LNCaP clone FGC (cell line): ENCODE measurements around the gene VPS26A.

Source experiments
- DNase-seq: peaks from one replicate; pipeline ENCODE4 v3.0.0-alpha.2; 2011; ENCODE audit warnings: low read depth
- H3K4me3 ChIP-seq: 2 replicates; pipeline ENCODE4 v1.5.1; 2011; ENCODE audit warnings: mild to moderate bottlenecking, low read depth, low read length, control low read depth
- CTCF ChIP-seq: IDR thresholded peaks from 2 replicates; pipeline ENCODE4 v1.5.1; 2012; ENCODE audit warnings: mild to moderate bottlenecking; ENCODE audit not compliant: control insufficient read depth, insufficient read depth; ENCODE audit errors: extremely low read depth

The VPS26A gene

GRCh38 chr10:69145329-69145728 lies 21.4 kb downstream of the VPS26A start:
- TF ChIP-seq CTCF: no peak
- H3K4me3 ChIP-seq: no peak overlapping the region
- DNase-seq: no peak

DNA sequence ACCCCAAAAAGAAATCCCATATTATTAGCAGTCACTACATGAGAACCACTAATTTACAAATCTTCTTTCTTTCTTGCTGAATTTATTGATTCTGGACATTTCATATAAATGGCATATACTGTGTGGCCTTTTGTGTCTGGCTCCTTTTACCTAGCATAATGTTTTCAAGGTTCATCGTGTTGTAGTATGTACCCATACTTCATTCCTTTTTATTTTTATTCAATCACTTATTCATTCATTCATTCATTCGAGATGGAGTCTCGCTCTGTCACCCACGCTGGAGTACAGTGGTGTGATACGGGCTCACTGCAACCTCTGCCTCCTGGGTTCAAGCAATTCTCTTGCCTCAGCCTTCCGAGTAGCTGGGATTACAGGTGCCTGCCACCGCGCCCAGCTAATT lies 21.9 kb downstream of the VPS26A start:
- DNase-seq: no peak
- TF ChIP-seq CTCF: no peak
- H3K4me3 ChIP-seq: no peak overlapping the region

DNA sequence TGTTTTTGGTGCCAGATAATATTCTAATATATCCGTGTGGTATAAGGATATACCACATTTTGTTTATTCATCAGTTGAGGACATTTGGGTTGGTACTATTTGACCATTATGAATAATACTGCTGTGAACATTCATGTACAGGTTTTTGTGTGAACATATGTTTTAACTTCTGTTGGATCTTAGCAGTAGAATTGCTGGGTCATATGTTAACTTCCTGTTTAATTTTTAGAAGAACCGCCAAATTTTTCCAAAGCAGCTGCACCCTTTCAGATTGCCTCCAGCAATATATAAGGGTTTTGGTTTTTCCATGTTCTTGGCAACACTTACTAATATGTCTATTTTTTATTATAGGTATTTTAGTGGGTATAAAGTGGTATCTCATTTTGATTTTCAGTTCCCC lies 22.8 kb downstream of the VPS26A start:
- TF ChIP-seq CTCF: no peak
- DNase-seq: no peak

DNA sequence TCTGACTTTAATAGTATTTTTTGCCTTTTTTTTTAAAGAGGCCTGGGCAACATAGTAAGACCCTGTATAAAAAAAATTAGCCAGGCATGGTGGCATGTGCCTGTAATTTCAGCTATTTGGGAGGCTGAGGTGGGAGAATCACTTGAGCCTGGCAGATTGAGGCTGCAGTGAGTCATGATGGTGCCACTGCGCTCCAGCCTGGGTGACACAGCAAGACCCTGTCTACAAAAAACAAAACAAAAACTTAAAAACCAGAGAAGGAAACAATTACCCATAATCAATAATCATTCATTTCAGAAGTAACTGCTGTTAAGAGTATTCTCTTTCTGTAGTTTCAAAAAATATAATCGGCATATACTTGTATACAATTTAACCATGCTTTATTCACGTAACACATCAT lies 28.0 kb downstream of the VPS26A start:
- no peak overlapping the region for H3K4me3 ChIP-seq
- no peak for DNase-seq
- no peak for TF ChIP-seq CTCF

More for the DNA sequence above, 22.8 kb downstream of the VPS26A start:
- H3K4me3 ChIP-seq: no peak overlapping the region

GRCh38 chr10:69153227-69153626 lies 29.2 kb downstream of the VPS26A start:
- no peak for TF ChIP-seq CTCF
- no peak for DNase-seq
- H3K4me3 ChIP-seq: no peak overlapping the region

DNA sequence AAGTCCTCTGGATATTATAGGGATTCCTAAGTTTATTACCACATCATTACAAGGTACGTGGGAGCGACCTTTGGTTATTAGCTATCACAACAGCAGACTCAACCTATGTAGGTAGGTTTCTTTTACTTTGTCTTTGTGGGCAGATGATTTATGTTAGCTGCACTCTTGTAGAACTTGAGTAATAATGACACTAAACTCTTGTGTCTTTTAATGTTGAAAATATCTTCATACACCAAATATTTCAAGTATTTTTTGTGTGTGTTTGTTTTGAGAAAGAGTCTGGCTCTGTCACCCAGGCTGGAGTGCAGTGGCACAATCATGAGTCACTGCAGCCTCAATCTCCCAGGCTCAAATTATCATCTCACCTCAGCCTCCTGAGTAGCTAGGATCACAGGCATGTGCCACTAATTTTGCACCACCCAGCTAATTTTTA lies 36.8 kb downstream of the VPS26A start:
- DNase-seq: no peak
- TF ChIP-seq CTCF: no peak

DNA sequence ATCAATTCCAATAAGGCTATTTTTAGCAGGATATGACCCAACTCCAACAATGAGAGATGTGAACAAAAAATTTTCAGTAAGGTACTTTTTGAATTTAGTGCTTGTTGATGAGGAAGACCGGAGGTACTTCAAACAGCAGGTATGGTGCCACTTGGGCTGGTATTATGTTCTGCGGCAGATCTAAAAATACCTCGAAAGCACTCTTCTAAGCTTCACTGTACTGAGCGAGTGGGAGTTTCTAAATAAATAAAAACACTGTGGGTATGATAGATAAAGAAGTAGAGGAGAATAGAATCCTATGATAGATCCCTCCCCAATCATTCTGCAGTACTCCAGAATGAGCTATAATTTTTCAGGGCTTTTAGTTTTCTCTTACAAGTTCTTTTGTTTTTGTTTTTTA lies 44.5 kb downstream of the VPS26A start:
- no peak overlapping the region for H3K4me3 ChIP-seq
- DNase-seq: no peak
- TF ChIP-seq CTCF: no peak

More for the DNA sequence above, 36.8 kb downstream of the VPS26A start:
- H3K4me3 ChIP-seq: no peak overlapping the region
